PC-9 (cell line): ENCODE data around the gene CYS1. TPM values are rescaled to one million over a fixed set of nuclear protein-coding genes. Genes with fewer than 3 reads are reported as not detected.
A peak's percentile ranks its signal among the peaks of the same experiment; 100 is the strongest.

Experiments
- BruUV-seq: library from RNA; stranded (reverse); fragments of 400-500 nt; replicated peaks from 2 replicates; lab custom pipeline; 2021; lab: Mats Ljungman, UMichigan
- CTCF ChIA-PET: fragments of 300-600 bp; sonication (Branson Sonifier 250); formaldehyde crosslinking; loops from one replicate; lab custom pipeline; 2022; ENCODE audit warnings: antibody characterized with exemption; lab: Charles Lee
- POLR2A ChIA-PET: fragments of 300-600 bp; sonication (Branson Sonifier 250); formaldehyde crosslinking; loops from one replicate; lab custom pipeline; 2022; ENCODE audit warnings: antibody characterized with exemption; ENCODE audit not compliant: unreplicated experiment; lab: Charles Lee
- DNase-seq, 2 experiments: peaks; one replicate each; pipeline versions ENCODE4 v3.0.0 to v3.0.0-alpha.2; 2015 to 2022; ENCODE audit warnings: mixed read lengths in 1 of 2
- H2AFZ ChIP-seq: fragments of 200-600 bp; sonication (generic); 2 replicates; pipeline ENCODE4 v1.8.1; 2017; ENCODE audit warnings: antibody characterized with exemption
- H3F3A ChIP-seq: fragments of 200-600 bp; sonication (generic); 2 replicates; pipeline ENCODE4 v1.8.1; 2017; ENCODE audit warnings: antibody characterized with exemption, mild to moderate bottlenecking, low read depth; ENCODE audit not compliant: insufficient read depth
- H3K27ac ChIP-seq: fragments of 200-600 bp; sonication (generic); 2 replicates; pipeline ENCODE4 v1.6.1; 2016; ENCODE audit warnings: mixed run types
- H3K27me3 ChIP-seq: fragments of 200-600 bp; sonication (generic); 2 replicates; pipeline ENCODE4 v1.6.1; 2016; ENCODE audit warnings: low read depth, mixed run types; ENCODE audit not compliant: insufficient read depth
- H3K36me3 ChIP-seq: fragments of 200-600 bp; sonication (generic); 2 replicates; pipeline ENCODE4 v1.6.1; 2016; ENCODE audit warnings: low read depth, mixed run types
- H3K4me1 ChIP-seq: fragments of 200-600 bp; sonication (generic); replicated peaks from 2 replicates; pipeline ENCODE4 v1.6.1; 2016; ENCODE audit warnings: mixed run types; ENCODE audit not compliant: insufficient read depth
- H3K4me2 ChIP-seq: fragments of 200-600 bp; sonication (generic); 2 replicates; pipeline ENCODE4 v1.6.1; 2017; ENCODE audit warnings: mixed run types
- H3K4me3 ChIP-seq: fragments of 200-600 bp; sonication (generic); 2 replicates; pipeline ENCODE4 v1.6.1; 2016; ENCODE audit warnings: mixed run types
- H3K79me2 ChIP-seq: fragments of 200-600 bp; sonication (generic); 2 replicates; pipeline ENCODE4 v1.6.1; 2017; ENCODE audit warnings: low read depth, mixed run types
- H3K9me2 ChIP-seq: fragments of 200-600 bp; sonication (generic); 2 replicates; pipeline ENCODE4 v1.8.1; 2017; ENCODE audit warnings: mild to moderate bottlenecking; ENCODE audit not compliant: insufficient read depth
- H3K9me3 ChIP-seq: fragments of 200-600 bp; sonication (generic); 2 replicates; pipeline ENCODE4 v1.8.1; 2016; ENCODE audit warnings: low read depth; ENCODE audit not compliant: insufficient read depth
- H4K20me1 ChIP-seq: fragments of 200-600 bp; sonication (generic); 2 replicates; pipeline ENCODE4 v1.8.1; 2017; ENCODE audit not compliant: insufficient read depth
- EZH2 ChIP-seq: fragments of 200-600 bp; sonication (generic); IDR thresholded peaks from 2 replicates; pipeline ENCODE4 v1.8.0; 2017; ENCODE audit warnings: antibody characterized with exemption, low read depth
- intact Hi-C: fragments of 100-400 bp; cut with micrococcal nuclease; formaldehyde crosslinking; loops from one replicate; pipeline ENCODE4 v1.10.0; 2022; ENCODE audit not compliant: unreplicated experiment
- total RNA-seq: library from RNA; stranded (reverse); gene quantifications from 2 replicates; pipeline ENCODE4 v1.2.3, GENCODE V29; 2021
- TF ChIP-seq, protein P1 (sequence below): fragments of 200-600 bp; sonication (generic); conservative IDR thresholded peaks from 2 replicates; pipeline ENCODE4 v1.6.1; 2017; ENCODE audit warnings: mixed run types, antibody characterized with exemption, mild to moderate bottlenecking, moderate library complexity

Gene CYS1
- total RNA-seq, 1 experiment from 2014 or later = 0.61 TPM

DNA sequence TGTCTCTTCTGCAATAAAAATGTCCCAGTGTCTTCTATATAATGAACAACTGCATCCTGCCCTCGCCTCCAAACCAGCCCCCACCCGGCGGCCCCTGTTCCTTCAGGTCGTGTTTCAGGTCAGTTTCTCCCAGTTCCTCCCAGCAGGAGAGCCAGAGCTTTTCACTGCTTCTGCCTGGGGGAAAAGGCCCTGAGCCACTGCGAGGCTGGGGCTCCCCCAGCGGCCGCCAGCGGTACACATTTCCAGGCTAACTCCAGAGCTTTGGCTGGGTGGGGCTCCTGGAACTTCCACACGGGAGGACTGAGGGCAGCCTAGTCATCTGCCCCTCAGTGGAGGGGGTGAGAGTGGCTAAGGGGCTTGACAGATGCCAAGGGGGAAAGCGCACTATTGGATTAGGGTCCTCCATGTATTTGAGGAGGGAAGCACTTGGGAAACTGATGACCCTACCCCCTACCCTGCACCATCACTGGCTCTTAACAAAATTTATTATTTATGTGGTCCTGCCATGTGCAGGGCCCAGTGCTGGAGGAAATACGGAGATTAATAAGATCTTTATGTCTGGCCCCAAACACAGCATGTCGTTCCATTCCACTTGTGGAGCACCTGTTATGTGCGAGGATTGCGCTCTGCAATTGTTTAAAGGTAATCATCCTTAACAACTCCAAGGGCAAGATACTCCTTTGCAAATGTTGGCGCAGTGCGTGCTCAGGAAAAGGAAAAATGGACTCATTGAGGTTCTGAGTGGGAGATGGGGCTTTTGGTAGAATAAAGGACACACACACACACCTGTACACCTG is 17.3 kb upstream of the CYS1 start:
- Histone ChIP-seq H3K27me3 (no peaks in the 10 kb centered on the region), H3K4me3 (no peak overlapping the region), H3K27ac (no peak overlapping the region), H4K20me1 (no peaks in the 10 kb centered on the region), H3F3A (no peaks in the 10 kb centered on the region), H3K4me2 (no peak overlapping the region; the same call in 1 of the 2 replicates), H3K9me3 (no peaks in the 10 kb centered on the region), H3K36me3 (no peaks in the 10 kb centered on the region), H3K9me2 (no peaks in the 10 kb centered on the region), H2AFZ (no peak overlapping the region), H3K4me1 (no peaks in the 10 kb centered on the region), H3K79me2 (no peaks in the 10 kb centered on the region)
- intact Hi-C loops = no loop called here
- CTCF ChIA-PET = interaction anchor here (0.6 to 1.9 kb wide), 10 partner anchors 13 to 319 kb away, joined by 3 to 15 read pairs (median 4); no protein-coding TSS in a partner anchor
- BruUV-seq = no TSS peak
- POLR2A ChIA-PET = no interaction called here
- TF ChIP-seq EZH2 = no peak
- TF ChIP-seq, protein P1, sequence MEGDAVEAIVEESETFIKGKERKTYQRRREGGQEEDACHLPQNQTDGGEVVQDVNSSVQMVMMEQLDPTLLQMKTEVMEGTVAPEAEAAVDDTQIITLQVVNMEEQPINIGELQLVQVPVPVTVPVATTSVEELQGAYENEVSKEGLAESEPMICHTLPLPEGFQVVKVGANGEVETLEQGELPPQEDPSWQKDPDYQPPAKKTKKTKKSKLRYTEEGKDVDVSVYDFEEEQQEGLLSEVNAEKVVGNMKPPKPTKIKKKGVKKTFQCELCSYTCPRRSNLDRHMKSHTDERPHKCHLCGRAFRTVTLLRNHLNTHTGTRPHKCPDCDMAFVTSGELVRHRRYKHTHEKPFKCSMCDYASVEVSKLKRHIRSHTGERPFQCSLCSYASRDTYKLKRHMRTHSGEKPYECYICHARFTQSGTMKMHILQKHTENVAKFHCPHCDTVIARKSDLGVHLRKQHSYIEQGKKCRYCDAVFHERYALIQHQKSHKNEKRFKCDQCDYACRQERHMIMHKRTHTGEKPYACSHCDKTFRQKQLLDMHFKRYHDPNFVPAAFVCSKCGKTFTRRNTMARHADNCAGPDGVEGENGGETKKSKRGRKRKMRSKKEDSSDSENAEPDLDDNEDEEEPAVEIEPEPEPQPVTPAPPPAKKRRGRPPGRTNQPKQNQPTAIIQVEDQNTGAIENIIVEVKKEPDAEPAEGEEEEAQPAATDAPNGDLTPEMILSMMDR = peak; percentile 94
- peak; percentile 61 to 63 for DNase-seq

DNA sequence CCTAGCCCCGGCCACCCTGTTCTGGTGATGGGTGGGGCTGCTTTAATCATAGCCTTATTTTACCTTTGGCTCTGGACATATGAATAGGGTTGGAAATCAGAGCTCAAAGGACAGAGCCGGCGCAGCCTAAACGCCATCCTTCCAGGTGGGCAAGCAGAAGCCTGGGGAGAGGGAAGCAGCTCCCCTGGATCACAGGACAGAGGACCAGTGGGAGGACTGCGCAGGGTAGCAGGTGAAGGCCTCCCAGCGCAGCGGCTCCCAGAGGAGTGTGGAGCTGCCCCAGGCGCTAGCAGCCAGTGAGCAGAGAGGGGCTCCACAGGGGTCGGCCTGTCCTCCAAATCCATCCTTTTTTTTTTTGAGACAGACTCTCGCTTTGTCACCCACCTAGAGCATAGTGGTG is 16.4 kb upstream of the CYS1 start:
- ChIA-PET POLR2A (no interaction called here), CTCF (interaction anchor here (0.6 to 1.9 kb wide), 7 partner anchors 12 to 315 kb away, joined by 3 to 15 read pairs (median 4); no protein-coding TSS in a partner anchor)
- no peak for DNase-seq
- no TSS peak for BruUV-seq
- Histone ChIP-seq H3K4me3 (no peak overlapping the region), H3K27me3 (no peaks in the 10 kb centered on the region), H3K4me1 (no peaks in the 10 kb centered on the region), H2AFZ (no peak overlapping the region), H3K27ac (no peak overlapping the region), H3K9me2 (no peaks in the 10 kb centered on the region), H4K20me1 (no peaks in the 10 kb centered on the region), H3K4me2 (no peak overlapping the region), H3K9me3 (no peaks in the 10 kb centered on the region), H3K36me3 (no peaks in the 10 kb centered on the region), H3K79me2 (no peaks in the 10 kb centered on the region), H3F3A (no peaks in the 10 kb centered on the region)
- intact Hi-C loops = no loop called here
- TF ChIP-seq EZH2 = no peak
- TF ChIP-seq, protein P1 = no peak

DNA sequence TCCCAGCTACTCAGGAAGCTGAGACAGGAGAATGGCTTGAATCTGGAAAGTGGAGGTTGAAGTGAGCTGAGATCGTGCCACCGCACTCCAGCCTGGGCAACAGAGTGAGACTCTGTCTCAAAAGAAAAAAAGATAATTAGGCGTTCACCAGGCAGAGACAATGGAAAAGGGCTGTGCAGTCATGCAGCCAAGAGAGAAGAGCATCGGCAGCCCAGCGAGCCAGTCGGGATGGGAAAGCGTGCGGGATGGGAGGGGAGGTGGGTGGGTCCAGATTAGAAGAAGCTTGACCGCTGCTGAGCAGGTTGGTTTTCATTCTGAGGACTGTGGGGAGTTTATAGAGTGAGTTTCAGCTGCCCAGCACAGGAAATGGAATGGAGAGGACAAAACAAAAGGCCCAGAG is 15.0 kb upstream of the CYS1 start:
- H4K20me1 ChIP-seq = no peaks in the 10 kb centered on the region
- TF ChIP-seq, protein P1 = no peak
- TF ChIP-seq EZH2 = no peak
- no peak overlapping the region for H3K27ac ChIP-seq
- no peak for DNase-seq
- POLR2A ChIA-PET = no interaction called here
- no peak overlapping the region for H3K4me2 ChIP-seq
- H3K4me3 ChIP-seq = no peak overlapping the region
- no peaks in the 10 kb centered on the region for H3F3A ChIP-seq
- H3K9me2 ChIP-seq = no peaks in the 10 kb centered on the region
- no peaks in the 10 kb centered on the region for H3K79me2 ChIP-seq
- H3K36me3 ChIP-seq = no peaks in the 10 kb centered on the region
- H3K4me1 ChIP-seq = no peaks in the 10 kb centered on the region
- H3K27me3 ChIP-seq = no peaks in the 10 kb centered on the region
- no peak overlapping the region for H2AFZ ChIP-seq
- no peaks in the 10 kb centered on the region for H3K9me3 ChIP-seq
- BruUV-seq = no TSS peak
- CTCF ChIA-PET = no interaction called here
- intact Hi-C loops = no loop called here
